GM12873 (cell line): Measurements from ENCODE around the gene ST3GAL3.

Experiments used
- TF ChIP-seq, protein P1 (sequence below): IDR thresholded peaks from 2 replicates; pipeline ENCODE4 v1.5.1; 2012; ENCODE audit warnings: low read depth, mild to moderate bottlenecking, moderate library complexity, low read length, control low read depth; ENCODE audit not compliant: insufficient read depth; ENCODE audit errors: missing control alignments

Gene ST3GAL3

GRCh38 chr1:43898981-43899380, 191.6 kb downstream of the ST3GAL3 start:
- TF ChIP-seq, protein P1, sequence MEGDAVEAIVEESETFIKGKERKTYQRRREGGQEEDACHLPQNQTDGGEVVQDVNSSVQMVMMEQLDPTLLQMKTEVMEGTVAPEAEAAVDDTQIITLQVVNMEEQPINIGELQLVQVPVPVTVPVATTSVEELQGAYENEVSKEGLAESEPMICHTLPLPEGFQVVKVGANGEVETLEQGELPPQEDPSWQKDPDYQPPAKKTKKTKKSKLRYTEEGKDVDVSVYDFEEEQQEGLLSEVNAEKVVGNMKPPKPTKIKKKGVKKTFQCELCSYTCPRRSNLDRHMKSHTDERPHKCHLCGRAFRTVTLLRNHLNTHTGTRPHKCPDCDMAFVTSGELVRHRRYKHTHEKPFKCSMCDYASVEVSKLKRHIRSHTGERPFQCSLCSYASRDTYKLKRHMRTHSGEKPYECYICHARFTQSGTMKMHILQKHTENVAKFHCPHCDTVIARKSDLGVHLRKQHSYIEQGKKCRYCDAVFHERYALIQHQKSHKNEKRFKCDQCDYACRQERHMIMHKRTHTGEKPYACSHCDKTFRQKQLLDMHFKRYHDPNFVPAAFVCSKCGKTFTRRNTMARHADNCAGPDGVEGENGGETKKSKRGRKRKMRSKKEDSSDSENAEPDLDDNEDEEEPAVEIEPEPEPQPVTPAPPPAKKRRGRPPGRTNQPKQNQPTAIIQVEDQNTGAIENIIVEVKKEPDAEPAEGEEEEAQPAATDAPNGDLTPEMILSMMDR: no peak

DNA sequence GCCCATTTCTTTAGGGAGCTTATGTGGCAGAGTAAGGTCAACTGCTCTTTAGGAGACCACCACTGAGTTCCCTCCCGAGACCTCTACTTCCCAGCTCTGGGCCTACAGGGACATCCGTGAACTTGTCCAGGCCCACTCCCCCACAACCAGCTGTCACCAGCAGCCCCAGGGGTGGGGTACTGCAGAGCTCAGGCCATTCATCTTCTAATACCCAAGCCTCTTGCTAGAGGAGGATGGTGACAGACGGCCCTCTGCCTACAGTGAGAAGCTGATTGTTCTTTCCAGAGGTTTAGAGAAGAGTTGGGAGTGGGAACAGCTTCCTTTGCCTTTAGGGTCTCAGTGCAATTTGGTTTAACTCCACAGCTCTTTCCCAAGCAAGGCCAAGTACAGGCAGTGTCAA, 193.1 kb downstream of the ST3GAL3 start:
- TF ChIP-seq, protein P1: no peak

- TF ChIP-seq, protein P1: no peak
Observed at GRCh38 chr1:43901196-43901961, 194.0 kb downstream of the ST3GAL3 start.

DNA sequence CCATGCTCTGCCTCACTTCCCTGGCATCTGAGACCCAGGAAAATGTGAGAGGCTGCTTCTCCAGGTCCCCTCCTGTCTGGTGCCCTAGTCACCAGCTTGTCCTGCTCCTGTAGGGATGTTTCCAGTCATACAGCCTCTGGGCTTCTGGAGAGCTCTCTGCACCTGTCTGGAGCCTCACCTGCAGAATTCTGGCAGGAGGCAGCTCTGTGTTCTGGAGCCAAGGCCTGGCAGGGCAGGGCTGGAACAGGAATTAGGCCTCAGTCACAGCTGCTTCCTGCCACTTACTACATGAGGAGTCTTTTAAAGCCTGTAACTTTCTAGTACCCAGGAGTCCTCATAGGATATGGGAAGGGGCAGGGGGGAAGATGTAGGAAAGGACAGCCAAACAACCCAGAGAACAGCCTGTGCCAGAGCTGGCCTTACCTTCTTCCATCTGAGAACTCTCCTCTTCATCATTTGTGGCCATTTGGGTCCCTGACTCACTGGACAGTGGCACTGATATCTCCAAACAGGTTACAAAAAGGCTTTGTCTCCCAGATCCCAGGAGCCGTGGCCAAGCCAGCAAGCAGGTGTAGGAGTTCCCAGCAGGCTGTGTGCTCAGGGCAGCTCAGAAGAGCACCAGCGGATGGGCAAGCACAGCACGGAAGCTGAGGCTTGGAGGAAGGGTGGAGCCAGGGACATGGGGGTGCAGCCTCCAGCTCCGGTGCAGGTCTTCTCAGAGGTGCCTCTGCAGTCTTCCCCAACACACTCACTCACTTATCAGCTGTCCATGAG, 194.9 kb downstream of the ST3GAL3 start:
- TF ChIP-seq, protein P1: no peak

GRCh38 chr1:43904660-43905551, 197.6 kb downstream of the ST3GAL3 start:
- TF ChIP-seq, protein P1: no peak

DNA sequence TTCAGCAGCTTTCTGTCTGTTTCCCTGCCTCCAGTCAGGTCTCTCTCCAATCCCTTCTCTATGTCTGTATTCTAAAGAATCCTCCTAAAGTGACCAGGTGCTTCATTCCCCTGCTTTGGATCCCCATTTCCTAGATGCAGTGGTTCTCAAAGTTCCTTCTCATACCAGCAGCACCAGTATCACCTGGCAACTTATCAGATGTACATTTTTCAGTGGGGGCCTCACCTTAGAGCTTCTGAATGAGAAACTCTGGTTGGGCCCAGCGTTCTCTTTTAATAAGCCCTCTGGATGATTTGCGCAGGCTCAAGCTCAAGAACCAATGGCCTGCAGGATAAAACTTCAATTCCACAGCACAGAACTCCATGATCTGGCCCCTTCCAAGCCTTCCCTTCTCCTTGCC, 200.9 kb downstream of the ST3GAL3 start:
- TF ChIP-seq, protein P1: no peak
